GM23338 (cell line): ENCODE measurements around the gene ANO7.

ENCODE experiments used
- ZNF114 ChIP-seq: fragments of 250-450 bp; sonication (Bioruptor Pico); IDR thresholded peaks from 2 replicates; pipeline ENCODE4 v1.5.0; 2020; ENCODE audit warnings: mild to moderate bottlenecking, moderate library complexity
- TF ChIP-seq, protein P1 (sequence below), 2 experiments: fragments of 200-600 bp in 1 of 2; sonication (generic) in 1 of 2; conservative IDR thresholded peaks; 2 replicates each; pipeline versions ENCODE4 v1.5.1 to v1.6.1; 2016 to 2017; ENCODE audit warnings: antibody characterized with exemption in 2 of 2, low read depth in 2 of 2, mild to moderate bottlenecking in 2 of 2, moderate library complexity in 1 of 2

- TF ChIP-seq, protein P1, sequence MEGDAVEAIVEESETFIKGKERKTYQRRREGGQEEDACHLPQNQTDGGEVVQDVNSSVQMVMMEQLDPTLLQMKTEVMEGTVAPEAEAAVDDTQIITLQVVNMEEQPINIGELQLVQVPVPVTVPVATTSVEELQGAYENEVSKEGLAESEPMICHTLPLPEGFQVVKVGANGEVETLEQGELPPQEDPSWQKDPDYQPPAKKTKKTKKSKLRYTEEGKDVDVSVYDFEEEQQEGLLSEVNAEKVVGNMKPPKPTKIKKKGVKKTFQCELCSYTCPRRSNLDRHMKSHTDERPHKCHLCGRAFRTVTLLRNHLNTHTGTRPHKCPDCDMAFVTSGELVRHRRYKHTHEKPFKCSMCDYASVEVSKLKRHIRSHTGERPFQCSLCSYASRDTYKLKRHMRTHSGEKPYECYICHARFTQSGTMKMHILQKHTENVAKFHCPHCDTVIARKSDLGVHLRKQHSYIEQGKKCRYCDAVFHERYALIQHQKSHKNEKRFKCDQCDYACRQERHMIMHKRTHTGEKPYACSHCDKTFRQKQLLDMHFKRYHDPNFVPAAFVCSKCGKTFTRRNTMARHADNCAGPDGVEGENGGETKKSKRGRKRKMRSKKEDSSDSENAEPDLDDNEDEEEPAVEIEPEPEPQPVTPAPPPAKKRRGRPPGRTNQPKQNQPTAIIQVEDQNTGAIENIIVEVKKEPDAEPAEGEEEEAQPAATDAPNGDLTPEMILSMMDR (conservative IDR thresholded peaks at IDR 0.05; ENCODE audit: low read depth in 2 of 2): no peak
- TF ChIP-seq ZNF114 (CRISPR knock-in tag): no peak
Measured at GRCh38 chr2:241240320-241241004, 52.0 kb downstream of the ANO7 start.
